Neural cell (in vitro differentiated cells): ENCODE results near the gene SUPT4H1. TPM values are rescaled to one million over a fixed set of nuclear protein-coding genes. Genes with fewer than 3 reads are reported as not detected.

ENCODE experiments used
- H2AFZ ChIP-seq: fragments of 200-600, 300-800 bp; sonication (generic), shearing (Covaris generic); 2 replicates; pipeline ENCODE4 v1.6.0; 2014; ENCODE audit warnings: low read depth, mild to moderate bottlenecking, antibody characterized with exemption, low read length, moderate library complexity
- H3F3A ChIP-seq: fragments of 200-600 bp; shearing (Covaris generic); 2 replicates; pipeline ENCODE4 v1.6.1; 2016; ENCODE audit warnings: mild to moderate bottlenecking, moderate library complexity, mixed read lengths, antibody characterized with exemption, low read length; ENCODE audit not compliant: insufficient read depth, poor library complexity, severe bottlenecking
- H3K27ac ChIP-seq: fragments of 200-600, 300-800 bp; sonication (generic), shearing (Covaris generic); 2 replicates; pipeline ENCODE4 v1.5.1; 2014; ENCODE audit warnings: mild to moderate bottlenecking, low read length, moderate library complexity
- H3K27me3 ChIP-seq: fragments of 300-800, 200-600 bp; sonication (generic), shearing (Covaris generic); 2 replicates; pipeline ENCODE4 v1.6.0; 2014; ENCODE audit warnings: mild to moderate bottlenecking, low read depth, low read length, moderate library complexity; ENCODE audit not compliant: insufficient read depth
- H3K36me3 ChIP-seq: fragments of 300-800, 200-600 bp; sonication (generic), shearing (Covaris generic); 2 replicates; pipeline ENCODE4 v1.5.1; 2014; ENCODE audit warnings: mild to moderate bottlenecking, antibody characterized with exemption, low read length, moderate library complexity; ENCODE audit not compliant: insufficient read depth
- H3K4me2 ChIP-seq: fragments of 300-800, 200-600 bp; sonication (generic), shearing (Covaris generic); 2 replicates; pipeline ENCODE4 v1.6.0; 2014; ENCODE audit warnings: mild to moderate bottlenecking, low read length
- H3K4me3 ChIP-seq: fragments of 300-800, 200-600 bp; sonication (generic), shearing (Covaris generic); 2 replicates; pipeline ENCODE4 v1.5.1; 2014; ENCODE audit warnings: mild to moderate bottlenecking, low read length, moderate library complexity
- H3K79me2 ChIP-seq: fragments of 200-600 bp; shearing (Covaris generic); replicated peaks from 2 replicates; pipeline ENCODE4 v1.6.0; 2014; ENCODE audit warnings: mild to moderate bottlenecking, low read length, moderate library complexity; ENCODE audit not compliant: insufficient read depth
- H3K9ac ChIP-seq: fragments of 300-800, 200-600 bp; sonication (generic), shearing (Covaris generic); 2 replicates; pipeline ENCODE4 v1.6.1; 2016; ENCODE audit warnings: mild to moderate bottlenecking, low read length, mixed read lengths
- H3K9me2 ChIP-seq: fragments of 200-600 bp; shearing (Covaris generic); 2 replicates; pipeline ENCODE4 v1.6.1; 2016; ENCODE audit warnings: mild to moderate bottlenecking, low read length, mixed read lengths; ENCODE audit not compliant: insufficient read depth
- H3K9me3 ChIP-seq: fragments of 200-600, 300-800 bp; sonication (generic), shearing (Covaris generic); 2 replicates; pipeline ENCODE4 v1.6.1; 2016; ENCODE audit warnings: mild to moderate bottlenecking, mixed run types, low read length, moderate library complexity, mixed read lengths
- H4K20me1 ChIP-seq: fragments of 200-600 bp; shearing (Covaris generic); 2 replicates; pipeline ENCODE4 v1.6.1; 2016; ENCODE audit warnings: mild to moderate bottlenecking, mixed run types; ENCODE audit not compliant: insufficient read depth
- CTCF ChIP-seq: fragments of 450-650 bp; IDR thresholded peaks from 2 replicates; pipeline ENCODE4 v1.5.1; 2014; ENCODE audit warnings: antibody characterized with exemption, mild to moderate bottlenecking, moderate library complexity; ENCODE audit not compliant: poor library complexity, severe bottlenecking
- EP300 ChIP-seq: fragments of 450-650 bp; conservative IDR thresholded peaks from 2 replicates; pipeline ENCODE4 v1.6.1; 2014; ENCODE audit warnings: antibody characterized with exemption, mild to moderate bottlenecking, moderate library complexity; ENCODE audit not compliant: poor library complexity, severe bottlenecking
- EZH2 ChIP-seq: fragments of 200-600, 300-800 bp; shearing (Covaris generic), sonication (generic); IDR thresholded peaks from 2 replicates; pipeline ENCODE4 v1.6.1; 2014; ENCODE audit warnings: antibody characterized with exemption, low read length, borderline replicate concordance, mild to moderate bottlenecking; ENCODE audit not compliant: insufficient read depth, poor library complexity, severe bottlenecking
- MXI1 ChIP-seq: fragments of 450-650 bp; conservative IDR thresholded peaks from 2 replicates; pipeline ENCODE4 v1.6.1; 2014; ENCODE audit warnings: antibody characterized with exemption, mild to moderate bottlenecking; ENCODE audit not compliant: poor library complexity, severe bottlenecking
- POLR2AphosphoS5 ChIP-seq: IDR thresholded peaks from 2 replicates; pipeline ENCODE4 v1.6.1; 2012
- RAD21 ChIP-seq: fragments of 450-650 bp; conservative IDR thresholded peaks from 2 replicates; pipeline ENCODE4 v1.6.1; 2014; ENCODE audit warnings: antibody characterized with exemption, mild to moderate bottlenecking, moderate library complexity
- SMC3 ChIP-seq: fragments of 450-650 bp; conservative IDR thresholded peaks from 2 replicates; pipeline ENCODE4 v1.6.1; 2014; ENCODE audit warnings: antibody characterized with exemption, mild to moderate bottlenecking, moderate library complexity; ENCODE audit not compliant: poor library complexity
- TAF1 ChIP-seq: IDR thresholded peaks from 2 replicates; pipeline ENCODE4 v1.6.1; 2012; ENCODE audit warnings: low read depth
- polyA plus RNA-seq: library from polyadenylated mRNA; depleted of rRNA; stranded (reverse); fragments of >200 nt; gene quantifications from 2 replicates; pipeline ENCODE4 v1.2.3, GENCODE V29; 2014
- TF ChIP-seq, protein P1 (sequence below): IDR thresholded peaks from 2 replicates; pipeline ENCODE4 v1.6.1; 2012; ENCODE audit warnings: borderline replicate concordance

Gene SUPT4H1
- polyA plus RNA-seq, 1 donor from 2014 or later, result 109 TPM

DNA sequence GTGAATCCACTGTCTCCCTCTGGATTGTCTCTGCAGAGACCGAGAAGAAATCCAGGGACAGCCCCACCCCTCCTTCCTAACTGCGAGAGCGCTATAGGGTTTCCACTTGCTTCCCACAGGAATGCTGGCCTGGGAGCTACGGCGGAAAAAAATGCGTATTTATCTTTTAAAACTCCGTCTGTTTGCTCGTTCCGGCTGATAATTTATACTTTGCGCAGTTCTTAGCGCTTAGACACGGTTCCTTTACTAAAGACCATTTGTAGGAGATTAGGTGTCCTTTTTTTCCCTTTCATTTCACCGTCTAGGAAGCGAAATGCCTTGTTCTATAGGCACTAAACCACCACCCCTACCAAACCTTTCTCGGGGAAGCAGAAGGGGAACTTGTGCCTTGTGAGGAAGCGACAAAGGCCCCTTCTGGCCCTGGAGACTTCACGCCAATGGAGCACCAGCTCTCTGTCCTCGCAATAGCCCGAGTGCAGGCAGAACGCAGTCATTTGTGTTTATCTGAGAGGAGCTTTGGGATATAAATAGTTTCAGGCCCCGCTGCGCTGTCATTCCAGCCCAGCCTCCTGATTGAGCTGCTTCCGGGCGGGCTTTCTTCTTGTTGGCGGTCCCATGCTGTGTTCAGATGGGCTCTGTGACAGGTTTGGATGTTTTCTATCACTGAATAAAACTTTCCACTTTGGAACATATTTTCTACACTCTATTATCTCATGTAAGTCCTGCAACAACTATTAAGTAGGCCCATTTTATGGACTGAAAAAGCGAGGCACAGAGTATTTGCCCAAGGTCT is 791 bp upstream of the SUPT4H1 start:
- no peaks in the 10 kb centered on the region for H3K9me2 ChIP-seq
- H3K9me3 ChIP-seq, result no peaks in the 10 kb centered on the region
- peak overlapping the region; percentile 59 for H2AFZ ChIP-seq
- H3K27ac ChIP-seq, result peak overlapping the region; percentile 73
- peaks cover 2% of the 10 kb centered on the region for H3F3A ChIP-seq
- H4K20me1 ChIP-seq, result no peaks in the 10 kb centered on the region
- H3K4me3 ChIP-seq, result peak overlapping the region; percentile 93
- no peaks in the 10 kb centered on the region for H3K27me3 ChIP-seq
- H3K79me2 ChIP-seq, result peaks cover 11% of the 10 kb centered on the region
- peak overlapping the region; percentile 81 for H3K4me2 ChIP-seq
- peaks cover 8% of the 10 kb centered on the region for H3K36me3 ChIP-seq
- H3K9ac ChIP-seq, result peak overlapping the region; percentile 83
- TF ChIP-seq RAD21 (peak; percentile 40), TAF1 (peak; percentile 10), POLR2AphosphoS5 (peak; percentile 57), EZH2 (no peak), EP300 (peak; percentile 9), CTCF (no peak), SMC3 (peak; percentile 23), MXI1 (peak; percentile 6)
- TF ChIP-seq, protein P1, sequence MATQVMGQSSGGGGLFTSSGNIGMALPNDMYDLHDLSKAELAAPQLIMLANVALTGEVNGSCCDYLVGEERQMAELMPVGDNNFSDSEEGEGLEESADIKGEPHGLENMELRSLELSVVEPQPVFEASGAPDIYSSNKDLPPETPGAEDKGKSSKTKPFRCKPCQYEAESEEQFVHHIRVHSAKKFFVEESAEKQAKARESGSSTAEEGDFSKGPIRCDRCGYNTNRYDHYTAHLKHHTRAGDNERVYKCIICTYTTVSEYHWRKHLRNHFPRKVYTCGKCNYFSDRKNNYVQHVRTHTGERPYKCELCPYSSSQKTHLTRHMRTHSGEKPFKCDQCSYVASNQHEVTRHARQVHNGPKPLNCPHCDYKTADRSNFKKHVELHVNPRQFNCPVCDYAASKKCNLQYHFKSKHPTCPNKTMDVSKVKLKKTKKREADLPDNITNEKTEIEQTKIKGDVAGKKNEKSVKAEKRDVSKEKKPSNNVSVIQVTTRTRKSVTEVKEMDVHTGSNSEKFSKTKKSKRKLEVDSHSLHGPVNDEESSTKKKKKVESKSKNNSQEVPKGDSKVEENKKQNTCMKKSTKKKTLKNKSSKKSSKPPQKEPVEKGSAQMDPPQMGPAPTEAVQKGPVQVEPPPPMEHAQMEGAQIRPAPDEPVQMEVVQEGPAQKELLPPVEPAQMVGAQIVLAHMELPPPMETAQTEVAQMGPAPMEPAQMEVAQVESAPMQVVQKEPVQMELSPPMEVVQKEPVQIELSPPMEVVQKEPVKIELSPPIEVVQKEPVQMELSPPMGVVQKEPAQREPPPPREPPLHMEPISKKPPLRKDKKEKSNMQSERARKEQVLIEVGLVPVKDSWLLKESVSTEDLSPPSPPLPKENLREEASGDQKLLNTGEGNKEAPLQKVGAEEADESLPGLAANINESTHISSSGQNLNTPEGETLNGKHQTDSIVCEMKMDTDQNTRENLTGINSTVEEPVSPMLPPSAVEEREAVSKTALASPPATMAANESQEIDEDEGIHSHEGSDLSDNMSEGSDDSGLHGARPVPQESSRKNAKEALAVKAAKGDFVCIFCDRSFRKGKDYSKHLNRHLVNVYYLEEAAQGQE, result no peak

DNA sequence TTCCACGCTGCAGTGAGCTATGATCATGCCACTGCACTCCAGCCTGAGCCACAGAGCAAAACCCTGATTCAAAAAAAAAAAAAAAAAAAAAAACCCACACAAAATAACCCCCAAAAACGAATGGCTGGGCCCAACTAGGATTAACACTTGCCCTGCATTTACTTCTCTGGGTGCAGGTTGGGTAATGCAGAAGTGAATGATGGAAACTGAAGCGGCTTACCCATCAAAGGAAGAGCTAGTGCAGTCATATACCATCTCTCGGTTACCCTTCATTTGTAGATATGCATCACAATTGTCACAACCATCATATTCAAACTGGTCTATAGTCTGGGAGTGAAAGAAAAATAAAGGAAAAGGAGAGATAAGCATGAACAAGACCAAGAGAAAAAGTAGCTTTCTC is 819 bp downstream of the SUPT4H1 start:
- Histone ChIP-seq H3K27me3 (no peaks in the 10 kb centered on the region), H3K4me3 (peak overlapping the region; percentile 93)
- TF ChIP-seq TAF1, result no peak
- no peak for TF ChIP-seq MXI1
- no peak for TF ChIP-seq CTCF
- no peak for TF ChIP-seq RAD21
- TF ChIP-seq POLR2AphosphoS5, result no peak
- no peak for TF ChIP-seq SMC3

More for the DNA sequence above, 819 bp downstream of the SUPT4H1 start:
- peaks cover 2% of the 10 kb centered on the region for H3F3A ChIP-seq
- no peaks in the 10 kb centered on the region for H4K20me1 ChIP-seq
- H3K27ac ChIP-seq, result no peak overlapping the region
- H3K9me2 ChIP-seq, result no peaks in the 10 kb centered on the region
- peaks cover 11% of the 10 kb centered on the region for H3K79me2 ChIP-seq
- H2AFZ ChIP-seq, result no peak overlapping the region
- H3K9ac ChIP-seq, result peak overlapping the region; percentile 83
- H3K4me2 ChIP-seq, result peak overlapping the region; percentile 65
- peaks cover 8% of the 10 kb centered on the region for H3K36me3 ChIP-seq
- no peaks in the 10 kb centered on the region for H3K9me3 ChIP-seq
